GM12875 (cell line): Measurements from ENCODE around the gene FGR.

Experiments
- H3K4me3 ChIP-seq: one replicate; pipeline ENCODE4 v1.5.1; 2011; ENCODE audit warnings: low read depth, low read length, control low read depth
- CTCF ChIP-seq: IDR thresholded peaks from 2 replicates; pipeline ENCODE4 v1.5.1; 2011; ENCODE audit warnings: low read depth, mild to moderate bottlenecking, control low read depth, inconsistent platforms, low read length, moderate library complexity, borderline replicate concordance; ENCODE audit not compliant: insufficient read depth

FGR gene

DNA sequence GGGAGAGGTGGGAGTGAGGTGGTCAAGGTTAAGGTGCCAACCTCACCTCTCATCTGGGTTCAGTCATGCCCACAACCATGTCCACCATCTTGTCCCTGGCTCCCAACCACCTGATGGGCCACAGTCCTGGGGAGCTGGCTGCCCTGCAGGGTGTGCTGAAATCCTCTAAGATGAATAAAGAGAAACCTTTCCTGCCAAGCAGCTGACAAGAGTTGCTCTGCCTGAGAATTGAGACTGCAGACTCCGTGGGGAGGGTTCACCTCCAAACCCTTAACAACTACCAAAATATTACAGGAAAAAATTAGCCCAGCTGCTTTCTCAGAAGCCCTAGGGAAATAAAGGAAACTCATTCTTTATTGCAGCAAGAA lies 15.2 kb upstream of the FGR start:
- no peak for TF ChIP-seq CTCF
- H3K4me3 ChIP-seq, result no peak overlapping the region

GRCh38 chr1:27649306-27649635 lies 14.3 kb upstream of the FGR start:
- no peak for TF ChIP-seq CTCF

DNA sequence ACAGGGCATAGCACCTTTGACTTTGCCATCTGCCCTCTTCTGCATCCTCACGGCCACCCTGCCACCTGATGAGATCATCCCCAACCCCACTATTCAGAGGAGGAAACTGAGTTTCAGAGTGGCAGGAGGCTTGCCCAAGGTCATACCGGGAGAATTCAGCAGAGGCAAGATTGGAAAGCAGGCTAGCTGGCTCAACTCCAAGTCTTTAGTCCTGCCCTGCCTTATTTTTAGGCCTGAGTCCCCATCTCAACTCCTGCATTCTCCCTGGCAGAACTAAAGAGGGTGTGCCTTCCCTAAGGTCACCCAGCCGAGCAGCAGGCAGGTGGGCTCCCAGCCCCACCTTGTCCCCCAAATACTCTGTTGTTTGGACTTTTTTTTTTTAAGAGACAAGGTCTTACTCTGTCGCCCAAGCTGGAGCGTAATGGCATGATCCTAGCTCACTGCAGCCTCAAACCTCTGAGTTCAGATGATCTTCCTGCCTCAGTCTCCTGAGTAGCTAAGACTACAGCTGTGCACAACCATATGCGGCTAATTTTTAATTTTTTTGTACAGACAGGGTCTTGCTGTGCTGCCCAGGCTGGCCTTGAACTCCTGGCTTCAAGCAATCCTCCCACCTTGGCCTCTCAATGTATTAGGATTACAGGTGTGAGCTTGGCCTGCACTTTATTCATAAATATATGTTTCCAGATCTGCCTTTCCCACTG lies 13.8 kb upstream of the FGR start:
- TF ChIP-seq CTCF, result no peak

More at GRCh38 chr1:27649306-27649635, 14.3 kb upstream of the FGR start:
- no peak overlapping the region for H3K4me3 ChIP-seq

GRCh38 chr1:27647328-27647727 lies 12.3 kb upstream of the FGR start:
- no peak for TF ChIP-seq CTCF
- H3K4me3 ChIP-seq, result no peak overlapping the region

More for the DNA sequence above, 13.8 kb upstream of the FGR start:
- no peak overlapping the region for H3K4me3 ChIP-seq

- TF ChIP-seq CTCF, result no peak
Observed at GRCh38 chr1:27646676-27647075, 11.7 kb upstream of the FGR start.

GRCh38 chr1:27645071-27645415 lies 10.1 kb upstream of the FGR start:
- TF ChIP-seq CTCF, result no peak
- no peak overlapping the region for H3K4me3 ChIP-seq

More at GRCh38 chr1:27646676-27647075, 11.7 kb upstream of the FGR start:
- H3K4me3 ChIP-seq, result no peak overlapping the region

GRCh38 chr1:27644369-27645070 lies 9.5 kb upstream of the FGR start:
- H3K4me3 ChIP-seq, result no peak overlapping the region
- TF ChIP-seq CTCF, result no peak
